Hepatocyte (in vitro differentiated cells): Measurements from ENCODE around the gene RTN4R. TPM values are rescaled to one million over a fixed set of nuclear protein-coding genes. Genes with fewer than 3 reads are reported as not detected.

Experiments
- DNase-seq: peaks from one replicate; pipeline ENCODE4 v3.0.0-alpha.2; 2016; ENCODE audit warnings: low spot score
- H2AFZ ChIP-seq: fragments of 200-600 bp; sonication (generic); 2 replicates; pipeline ENCODE4 v1.6.0; 2016; ENCODE audit warnings: antibody characterized with exemption, mild to moderate bottlenecking
- H3K27ac ChIP-seq: fragments of 200-600 bp; sonication (generic); 2 replicates; pipeline ENCODE4 v1.5.1; 2016; ENCODE audit warnings: mild to moderate bottlenecking
- H3K27me3 ChIP-seq: fragments of 200-600 bp; sonication (generic); 2 replicates; pipeline ENCODE4 v1.6.1; 2016
- H3K36me3 ChIP-seq: fragments of 200-600 bp; sonication (generic); replicated peaks from 2 replicates; pipeline ENCODE4 v1.5.1; 2016; ENCODE audit warnings: low read depth; ENCODE audit not compliant: insufficient read depth
- H3K4me1 ChIP-seq: fragments of 200-600 bp; sonication (generic); 2 replicates; pipeline ENCODE4 v1.5.1; 2016; ENCODE audit warnings: mild to moderate bottlenecking, moderate library complexity; ENCODE audit not compliant: insufficient read depth
- H3K4me2 ChIP-seq: fragments of 200-600 bp; sonication (generic); 2 replicates; pipeline ENCODE4 v1.6.0; 2016
- H3K4me3 ChIP-seq: fragments of 200-600 bp; sonication (generic); 2 replicates; pipeline ENCODE4 v1.5.1; 2016; ENCODE audit warnings: mild to moderate bottlenecking
- H3K79me2 ChIP-seq: fragments of 200-600 bp; sonication (generic); 2 replicates; pipeline ENCODE4 v1.6.0; 2017; ENCODE audit warnings: mild to moderate bottlenecking
- H3K9me2 ChIP-seq: fragments of 200-600 bp; sonication (generic); replicated peaks from 2 replicates; pipeline ENCODE4 v1.6.0; 2017; ENCODE audit warnings: mild to moderate bottlenecking; ENCODE audit not compliant: insufficient read depth
- H3K9me3 ChIP-seq: fragments of 200-600 bp; sonication (generic); 2 replicates; pipeline ENCODE4 v1.5.1; 2016; ENCODE audit warnings: low read depth, mild to moderate bottlenecking
- H4K20me1 ChIP-seq: fragments of 200-600 bp; sonication (generic); 2 replicates; pipeline ENCODE4 v1.6.0; 2016; ENCODE audit warnings: mild to moderate bottlenecking; ENCODE audit not compliant: insufficient read depth, poor library complexity, severe bottlenecking
- CTCF ChIP-seq: fragments of 200-600 bp; sonication (generic); IDR thresholded peaks from 2 replicates; pipeline ENCODE4 v1.5.1; 2016; ENCODE audit warnings: antibody characterized with exemption, mild to moderate bottlenecking; ENCODE audit not compliant: poor library complexity
- EZH2 ChIP-seq: fragments of 200-600 bp; sonication (generic); IDR thresholded peaks from 2 replicates; pipeline ENCODE4 v1.6.1; 2016; ENCODE audit warnings: antibody characterized with exemption, mild to moderate bottlenecking, borderline replicate concordance
- EZH2phosphoT487 ChIP-seq: fragments of 200-600 bp; sonication (generic); IDR thresholded peaks from one replicate; pipeline ENCODE4 v1.6.1; 2018; ENCODE audit warnings: antibody characterized with exemption, mild to moderate bottlenecking, low read depth, moderate library complexity; ENCODE audit not compliant: unreplicated experiment, severe bottlenecking
- WGBS: methylation state at CpG from one replicate; pipeline ENCODE4 v1.1.6; 2016; ENCODE audit warnings: low lambda C conversion rate; ENCODE audit errors: missing lambda C conversion rate; 5-methylcytosine and 5-hydroxymethylcytosine counted together
- polyA plus RNA-seq: library from polyadenylated mRNA; unstranded; fragments of >200 nt; fragmentation: Nextera tagmentation; extraction: Ambion mirVana; gene quantifications from 2 replicates; pipeline ENCODE4 v1.2.1, GENCODE V29; 2016
- total RNA-seq: library from RNA; depleted of rRNA; stranded (reverse); fragments of >200 nt; gene quantifications from 2 replicates; pipeline ENCODE4 v1.2.3, GENCODE V29; 2014

RTN4R gene
- total and polyA plus RNA-seq, 2 experiments from 2014 or later, result 7.9 to 16.9 TPM

DNA sequence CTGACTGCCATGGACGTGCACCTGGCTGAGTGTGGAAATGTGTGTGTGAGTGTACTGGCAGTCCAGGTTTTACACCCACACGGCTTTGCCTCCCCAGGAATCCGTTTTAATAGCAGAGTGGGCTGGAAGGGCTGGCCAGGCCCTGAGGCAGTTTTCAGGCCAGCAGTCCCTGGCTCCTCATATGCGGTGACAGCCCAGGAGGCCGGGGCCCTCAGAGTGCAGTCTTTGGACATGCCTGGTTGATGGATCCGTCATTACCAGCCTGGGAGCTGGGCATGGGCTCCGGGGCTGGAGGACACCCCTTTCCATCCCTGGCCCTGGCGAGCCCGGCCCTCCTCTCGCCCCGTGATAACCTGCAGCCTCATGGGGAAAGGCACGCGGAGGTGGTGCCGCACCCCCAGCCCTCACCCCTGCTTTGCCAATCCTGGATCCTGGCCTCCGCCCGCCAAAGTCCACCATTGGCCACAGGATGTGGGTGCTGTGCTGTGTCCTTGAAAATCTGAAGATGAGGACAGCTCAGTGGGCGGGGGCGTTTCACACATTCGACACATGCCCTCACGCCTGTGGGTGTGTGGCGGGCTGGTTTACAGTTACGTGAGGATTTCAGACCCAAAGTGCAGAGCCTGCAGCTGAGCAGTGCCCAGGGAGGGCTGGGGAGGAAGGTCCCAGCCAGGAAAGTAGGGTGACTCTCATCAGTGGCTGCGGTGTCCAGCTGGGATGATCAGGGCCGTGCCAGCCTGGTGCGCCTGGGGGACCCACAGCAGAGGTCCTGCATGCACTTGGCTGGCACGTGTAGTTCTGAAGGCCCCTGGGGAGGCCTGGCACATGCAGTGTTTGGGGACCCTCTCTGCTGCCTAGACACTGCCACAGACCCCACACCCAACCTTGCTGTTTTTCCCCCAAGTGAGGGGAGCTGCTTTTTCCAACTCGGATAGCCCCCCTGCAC, 55.1 kb downstream of the RTN4R start:
- Histone ChIP-seq H3K9me2 (no peaks in the 10 kb centered on the region), H3K27ac (no peak overlapping the region), H3K9me3 (no peaks in the 10 kb centered on the region), H3K27me3 (no peaks in the 10 kb centered on the region), H2AFZ (no peak overlapping the region), H3K79me2 (no peaks in the 10 kb centered on the region), H3K4me1 (no peaks in the 10 kb centered on the region), H3K36me3 (no peaks in the 10 kb centered on the region), H3K4me2 (no peak overlapping the region), H3K4me3 (no peak overlapping the region), H4K20me1 (no peaks in the 10 kb centered on the region)
- no peak for DNase-seq
- WGBS, result 92% methylated on average over 27 of the region's 27 CpGs
- TF ChIP-seq EZH2phosphoT487, result no peak
- TF ChIP-seq CTCF, result no peak
- TF ChIP-seq EZH2, result no peak

DNA sequence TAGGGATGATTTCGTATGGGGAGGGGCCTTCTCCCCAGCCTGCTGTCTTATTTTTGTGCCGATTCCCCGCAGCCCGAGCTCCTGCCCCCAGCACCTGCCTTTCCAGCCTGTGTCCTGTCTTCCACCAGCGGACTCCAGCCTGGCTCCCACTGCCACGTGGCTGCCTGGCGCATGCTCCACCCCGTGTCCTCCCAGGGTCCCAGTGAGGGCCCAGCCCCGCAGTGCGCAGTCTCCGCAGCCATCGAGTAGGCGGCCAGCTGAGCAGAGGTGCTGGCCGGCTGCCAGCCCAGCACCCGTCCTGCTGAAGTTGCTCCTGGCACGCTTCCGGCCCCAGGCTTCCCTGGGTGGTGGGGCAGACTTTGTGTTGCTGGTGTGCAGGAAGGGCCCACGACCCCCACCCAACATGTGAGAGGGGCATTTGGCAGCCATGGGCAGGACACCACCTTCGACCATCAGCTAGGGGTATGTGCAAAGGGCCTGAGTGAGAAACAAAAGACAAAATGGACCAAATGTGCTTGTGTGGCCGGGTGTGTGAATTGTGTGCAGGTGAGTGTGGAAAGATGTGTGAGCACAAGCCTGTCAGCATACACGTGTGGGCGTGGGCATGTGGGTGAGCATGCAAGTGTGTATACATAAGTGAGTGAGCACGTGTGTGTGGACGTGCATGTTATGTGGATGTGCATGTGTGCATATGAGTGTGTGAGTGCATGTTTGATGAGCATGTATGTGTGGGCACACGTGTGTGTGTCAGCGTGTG, 55.9 kb downstream of the RTN4R start:
- no peak overlapping the region for H3K4me3 ChIP-seq
- no peak overlapping the region for H2AFZ ChIP-seq
- no peaks in the 10 kb centered on the region for H4K20me1 ChIP-seq
- no peaks in the 10 kb centered on the region for H3K9me2 ChIP-seq
- H3K4me2 ChIP-seq, result no peak overlapping the region
- TF ChIP-seq CTCF (no peak), EZH2phosphoT487 (no peak), EZH2 (no peak)
- no peak overlapping the region for H3K27ac ChIP-seq
- H3K27me3 ChIP-seq, result no peaks in the 10 kb centered on the region
- H3K9me3 ChIP-seq, result no peaks in the 10 kb centered on the region
- DNase-seq, result no peak
- peaks cover 7% of the 10 kb centered on the region for H3K4me1 ChIP-seq
- 89% methylated on average over 26 of the region's 26 CpGs for WGBS
- H3K79me2 ChIP-seq, result no peaks in the 10 kb centered on the region
- H3K36me3 ChIP-seq, result no peaks in the 10 kb centered on the region

DNA sequence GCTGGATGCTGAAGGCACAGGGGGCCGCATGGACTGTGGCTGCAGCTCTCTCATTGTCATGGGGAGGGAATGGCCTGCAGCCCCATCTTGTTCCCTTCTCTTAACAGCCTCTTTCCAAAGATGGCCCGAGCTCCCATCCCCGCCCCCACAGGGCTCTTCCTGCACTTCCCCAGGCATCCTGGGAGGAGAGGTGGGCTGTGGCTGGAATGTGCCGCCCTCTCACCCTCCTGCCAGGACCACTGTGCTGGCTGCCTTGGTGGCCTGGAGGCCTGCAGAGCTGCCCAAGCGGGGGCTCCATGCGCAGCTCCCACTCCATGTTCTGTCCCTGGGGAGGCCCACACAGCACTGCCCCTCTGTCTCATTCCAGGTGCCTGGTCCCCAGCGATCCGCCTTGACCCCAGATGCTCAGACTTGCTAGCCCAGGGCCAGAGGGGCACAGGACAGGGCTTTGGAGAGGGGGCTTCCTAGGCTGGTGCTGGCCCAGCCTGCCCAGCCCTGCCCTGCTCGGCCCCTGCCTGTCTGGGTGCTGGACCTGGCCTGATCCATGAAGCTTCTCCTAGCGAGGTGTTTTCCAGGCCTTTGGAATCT, 56.6 kb downstream of the RTN4R start:
- TF ChIP-seq EZH2phosphoT487, result no peak
- TF ChIP-seq CTCF, result no peak
- TF ChIP-seq EZH2, result no peak
- DNase-seq, result no peak
- no peaks in the 10 kb centered on the region for H3K79me2 ChIP-seq
- H2AFZ ChIP-seq, result no peak overlapping the region
- H3K4me1 ChIP-seq, result peaks cover 13% of the 10 kb centered on the region
- H3K9me2 ChIP-seq, result no peaks in the 10 kb centered on the region
- no peaks in the 10 kb centered on the region for H3K27me3 ChIP-seq
- no peaks in the 10 kb centered on the region for H3K9me3 ChIP-seq
- no peak overlapping the region for H3K4me3 ChIP-seq
- 86% methylated on average over 10 of the region's 10 CpGs for WGBS
- no peak overlapping the region for H3K4me2 ChIP-seq
- no peak overlapping the region for H3K27ac ChIP-seq
- H4K20me1 ChIP-seq, result no peaks in the 10 kb centered on the region
- H3K36me3 ChIP-seq, result no peaks in the 10 kb centered on the region
